GM23248 (cell line): ENCODE measurements around the gene SIDT2. TPM values are rescaled to one million over a fixed set of nuclear protein-coding genes. Genes with fewer than 3 reads are reported as not detected.
A peak's percentile ranks its signal among the peaks of the same experiment; 100 is the strongest.

Source experiments
- DNase-seq: peaks from one replicate; pipeline ENCODE4 v3.0.0-alpha.2; 2015
- H2AFZ ChIP-seq: fragments of 200-600 bp; sonication (generic); 2 replicates; pipeline ENCODE4 v1.6.1; 2016; ENCODE audit warnings: antibody characterized with exemption
- H3F3A ChIP-seq: fragments of 200-600 bp; sonication (generic); 2 replicates; pipeline ENCODE4 v1.6.1; 2016; ENCODE audit warnings: mild to moderate bottlenecking, antibody characterized with exemption, mixed run types; ENCODE audit not compliant: insufficient read depth
- H3K27ac ChIP-seq: fragments of 200-600 bp; sonication (generic); 2 replicates; pipeline ENCODE4 v1.5.1; 2016; ENCODE audit warnings: mild to moderate bottlenecking
- H3K27me3 ChIP-seq: fragments of 200-600 bp; sonication (generic); replicated peaks from 2 replicates; pipeline ENCODE4 v1.6.1; 2016; ENCODE audit warnings: mild to moderate bottlenecking; ENCODE audit not compliant: insufficient read depth
- H3K36me3 ChIP-seq: fragments of 200-600 bp; sonication (generic); 2 replicates; pipeline ENCODE4 v1.6.1; 2016; ENCODE audit warnings: low read depth, mild to moderate bottlenecking
- H3K4me1 ChIP-seq: fragments of 200-600 bp; sonication (generic); 2 replicates; pipeline ENCODE4 v1.6.1; 2016; ENCODE audit warnings: mild to moderate bottlenecking; ENCODE audit not compliant: insufficient read depth
- H3K4me2 ChIP-seq: fragments of 200-600 bp; sonication (generic); one replicate; pipeline ENCODE4 v1.6.1; 2016; ENCODE audit warnings: mild to moderate bottlenecking; ENCODE audit not compliant: unreplicated experiment
- H3K4me3 ChIP-seq: fragments of 200-600 bp; sonication (generic); 2 replicates; pipeline ENCODE4 v1.5.1; 2016; ENCODE audit warnings: mild to moderate bottlenecking
- H3K79me2 ChIP-seq: fragments of 200-600 bp; sonication (generic); 2 replicates; pipeline ENCODE4 v1.6.1; 2016; ENCODE audit warnings: mild to moderate bottlenecking; ENCODE audit not compliant: insufficient read depth
- H3K9ac ChIP-seq: fragments of 200-600 bp; sonication (generic); 2 replicates; pipeline ENCODE4 v1.6.1; 2016; ENCODE audit warnings: mild to moderate bottlenecking
- H3K9me2 ChIP-seq: fragments of 200-600 bp; sonication (generic); 2 replicates; pipeline ENCODE4 v1.6.1; 2016; ENCODE audit warnings: mixed run types, mild to moderate bottlenecking, moderate library complexity; ENCODE audit not compliant: insufficient read depth
- H3K9me3 ChIP-seq: fragments of 200-600 bp; sonication (generic); one replicate; pipeline ENCODE4 v1.6.1; 2017; ENCODE audit warnings: low read depth
- H4K20me1 ChIP-seq: fragments of 200-600 bp; sonication (generic); 2 replicates; pipeline ENCODE4 v1.6.0; 2016; ENCODE audit not compliant: insufficient read depth
- EZH2 ChIP-seq: fragments of 200-600 bp; sonication (generic); IDR thresholded peaks from 2 replicates; pipeline ENCODE4 v1.6.1; 2018; ENCODE audit warnings: antibody characterized with exemption, mild to moderate bottlenecking; ENCODE audit not compliant: insufficient read depth, poor library complexity, severe bottlenecking
- EZH2phosphoT487 ChIP-seq: fragments of 200-600 bp; sonication (generic); IDR thresholded peaks from 2 replicates; pipeline ENCODE4 v1.6.1; 2018; ENCODE audit warnings: antibody characterized with exemption, moderate library complexity, mild to moderate bottlenecking, low read depth; ENCODE audit not compliant: insufficient read depth
- WGBS, 2 experiments: methylation state at CpG; one replicate each; pipeline ENCODE4 v1.1.6; 2015 to 2017; ENCODE audit warnings: low lambda C conversion rate in 2 of 2, low coverage in 1 of 2; ENCODE audit errors: missing lambda C conversion rate in 2 of 2; 5-methylcytosine and 5-hydroxymethylcytosine counted together
- in situ Hi-C: fragments of 300-500 bp; cut with MboI; formaldehyde crosslinking; loops from 2 replicates; pipeline ENCODE4 v1.15.0; 2020
- polyA plus RNA-seq: library from polyadenylated mRNA; unstranded; fragments of >200 nt; fragmentation: Nextera tagmentation; extraction: Ambion mirVana; gene quantifications from 2 replicates; pipeline ENCODE4 v1.2.1, GENCODE V29; 2016
- total RNA-seq: library from RNA; depleted of rRNA; stranded (reverse); fragments of >200 nt; shearing (Covaris generic); gene quantifications from 2 replicates; pipeline ENCODE4 v1.2.3, GENCODE V29; 2014

Gene SIDT2
- total and polyA plus RNA-seq, 2 experiments from 2014 or later = 13.1 to 15.7 TPM

DNA sequence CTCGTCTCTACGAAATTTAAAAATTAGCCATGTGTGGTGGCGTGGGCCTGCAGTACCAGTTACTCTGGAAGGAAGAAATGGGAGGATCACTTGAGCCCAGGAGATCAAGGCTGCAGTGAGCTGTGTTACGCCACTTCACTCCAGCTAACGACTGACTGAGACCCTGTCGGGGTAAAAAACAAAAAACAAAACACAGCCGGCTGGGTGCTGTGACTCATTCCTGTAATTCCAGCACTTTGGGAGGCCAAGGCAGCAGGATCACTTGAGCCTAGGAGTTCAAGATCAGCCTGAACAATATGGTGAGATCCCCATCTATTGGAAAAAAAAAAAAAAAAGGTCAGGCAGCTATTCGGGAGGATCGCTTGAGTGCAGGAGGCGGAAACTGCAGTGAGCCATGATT, 32.0 kb upstream of the SIDT2 start:
- Histone ChIP-seq H4K20me1 (peaks cover 20% of the 10 kb centered on the region; the same call in 1 of the 2 replicates), H2AFZ (no peak overlapping the region), H3K4me1 (0 out of 2 replicates have a peak, but pooled peaks cover 17% of the 10 kb centered on the region), H3K9me2 (no peaks in the 10 kb centered on the region), H3K27me3 (no peaks in the 10 kb centered on the region), H3K36me3 (peaks cover 11% of the 10 kb centered on the region; the same call in 1 of the 2 replicates), H3K4me3 (peak overlapping the region; percentile 95), H3K79me2 (peaks cover 72% of the 10 kb centered on the region), H3F3A (peaks cover 26% of the 10 kb centered on the region), H3K9me3 (no peaks in the 10 kb centered on the region), H3K4me2 (peak overlapping the region; percentile 95), H3K9ac (peak overlapping the region; percentile 94; the same call in 1 of the 2 replicates), H3K27ac (peak overlapping the region; percentile 90)
- 65 to 67% methylated on average over 10 of the region's 10 CpGs for WGBS, 2 experiments
- TF ChIP-seq EZH2phosphoT487 (no peak), EZH2 (no peak)
- in situ Hi-C loops = no loop called here
- DNase-seq = peak; percentile 38

GRCh38 chr11:117152066-117152465, 26.5 kb upstream of the SIDT2 start:
- TF ChIP-seq EZH2phosphoT487 = no peak
- no peak for TF ChIP-seq EZH2

GRCh38 chr11:117154468-117154867, 24.1 kb upstream of the SIDT2 start:
- no peak overlapping the region for H3K27ac ChIP-seq
- H3K4me1 ChIP-seq = no peaks in the 10 kb centered on the region
- peaks cover 19% of the 10 kb centered on the region for H3K36me3 ChIP-seq
- DNase-seq = no peak
- no peak for TF ChIP-seq EZH2
- TF ChIP-seq EZH2phosphoT487 = no peak
- H3K79me2 ChIP-seq = peaks cover 100% of the 10 kb centered on the region
- in situ Hi-C loops = no loop called here
- H3K9me2 ChIP-seq = no peaks in the 10 kb centered on the region
- no peak overlapping the region for H3K4me3 ChIP-seq
- no peak overlapping the region for H3K4me2 ChIP-seq
- H3K9ac ChIP-seq = no peak overlapping the region
- no peaks in the 10 kb centered on the region for H3K27me3 ChIP-seq
- no peaks in the 10 kb centered on the region for H3F3A ChIP-seq
- H3K9me3 ChIP-seq = no peaks in the 10 kb centered on the region
- H2AFZ ChIP-seq = no peak overlapping the region
- peaks cover 21% of the 10 kb centered on the region; the same call in 1 of the 2 replicates for H4K20me1 ChIP-seq
- WGBS, 2 experiments = 93 to 96% methylated on average over 5 of the region's 5 CpGs

More at GRCh38 chr11:117152066-117152465, 26.5 kb upstream of the SIDT2 start:
- Histone ChIP-seq H3K4me1 (0 out of 2 replicates have a peak, but pooled peaks cover 4% of the 10 kb centered on the region), H3K9me3 (no peaks in the 10 kb centered on the region), H3K4me3 (no peak overlapping the region), H3F3A (peaks cover 6% of the 10 kb centered on the region; the same call in 1 of the 2 replicates), H3K27ac (no peak overlapping the region), H3K9me2 (no peaks in the 10 kb centered on the region), H3K36me3 (peaks cover 25% of the 10 kb centered on the region), H3K9ac (no peak overlapping the region), H2AFZ (no peak overlapping the region), H3K79me2 (peaks cover 100% of the 10 kb centered on the region), H4K20me1 (peaks cover 29% of the 10 kb centered on the region; the same call in 1 of the 2 replicates), H3K4me2 (no peak overlapping the region), H3K27me3 (no peaks in the 10 kb centered on the region)
- in situ Hi-C loops = no loop called here
- no peak for DNase-seq
- WGBS, 2 experiments = 87% methylated on average over 2 of the region's 2 CpGs

- no peak for TF ChIP-seq EZH2phosphoT487
- no peak for TF ChIP-seq EZH2
- Histone ChIP-seq H3F3A (no peaks in the 10 kb centered on the region), H3K9me3 (no peaks in the 10 kb centered on the region), H3K9ac (no peak overlapping the region), H3K27me3 (no peaks in the 10 kb centered on the region), H4K20me1 (peaks cover 13% of the 10 kb centered on the region; the same call in 1 of the 2 replicates), H3K4me3 (no peak overlapping the region), H3K27ac (no peak overlapping the region), H3K79me2 (peaks cover 100% of the 10 kb centered on the region), H2AFZ (no peak overlapping the region), H3K9me2 (no peaks in the 10 kb centered on the region), H3K4me1 (no peaks in the 10 kb centered on the region), H3K36me3 (peaks cover 45% of the 10 kb centered on the region), H3K4me2 (no peak overlapping the region)
- DNase-seq = no peak
- in situ Hi-C loops = no loop called here
- 80 to 86% methylated on average over 2 of the region's 2 CpGs for WGBS, 2 experiments
Observed at GRCh38 chr11:117157507-117157906, 21.0 kb upstream of the SIDT2 start.
